ENCODE results near the gene KITLG.
"Not testable (repeated sequence)": the region's sequence is repeated elsewhere in the genome, so short reads cannot be mapped to it uniquely, and the experiment has no call there.

Gene KITLG

DNA sequence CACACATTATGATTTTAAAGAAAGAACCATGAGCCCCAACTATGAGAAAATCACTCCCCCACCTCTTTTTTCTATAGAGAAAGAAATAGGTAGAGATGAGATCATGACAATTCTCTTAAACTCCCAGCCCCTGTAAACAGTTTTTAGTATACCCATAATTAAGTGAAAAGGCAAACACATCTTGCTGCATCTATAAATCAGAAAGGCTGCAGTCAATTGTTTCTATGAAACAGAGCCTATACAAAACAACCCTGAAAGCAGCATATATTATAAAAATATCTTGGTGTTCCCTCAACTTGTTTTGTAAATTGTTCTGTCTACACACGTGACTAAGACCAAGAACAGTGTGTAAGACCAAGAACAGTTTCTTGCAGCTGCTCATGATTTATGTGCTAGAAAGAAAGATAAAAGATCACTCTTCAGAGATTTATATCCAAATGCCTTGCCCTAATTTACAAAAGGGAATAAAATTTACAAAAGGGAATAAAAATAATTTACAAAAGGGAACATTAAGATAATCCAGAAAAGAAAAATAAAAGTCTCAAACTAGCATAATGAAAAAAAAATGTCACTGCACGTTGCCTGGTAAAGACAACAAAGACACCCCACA lies 4.8 kb downstream of the KITLG start:
- no peak for DNase-seq

DNA sequence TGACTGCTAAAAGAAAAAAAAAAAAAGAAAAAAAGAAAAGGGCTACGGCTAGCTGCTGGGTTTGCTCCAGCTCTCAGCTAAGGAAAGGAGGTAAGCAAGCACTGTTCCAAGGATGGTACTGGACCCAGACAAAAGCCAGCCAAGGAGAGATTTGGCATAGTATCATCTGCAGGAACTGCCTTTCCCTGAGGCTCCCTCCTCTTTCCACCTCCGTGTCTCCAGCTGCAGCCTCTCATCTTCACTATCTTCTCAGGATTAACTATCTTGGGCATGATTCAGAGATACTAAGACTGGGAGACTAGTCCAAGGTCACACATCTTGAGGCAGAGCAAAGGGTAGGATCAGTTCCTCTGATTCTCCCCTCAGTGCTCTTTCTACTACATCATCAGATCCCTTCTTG lies 6.0 kb downstream of the KITLG start:
- peak; percentile 59 for DNase-seq

DNA sequence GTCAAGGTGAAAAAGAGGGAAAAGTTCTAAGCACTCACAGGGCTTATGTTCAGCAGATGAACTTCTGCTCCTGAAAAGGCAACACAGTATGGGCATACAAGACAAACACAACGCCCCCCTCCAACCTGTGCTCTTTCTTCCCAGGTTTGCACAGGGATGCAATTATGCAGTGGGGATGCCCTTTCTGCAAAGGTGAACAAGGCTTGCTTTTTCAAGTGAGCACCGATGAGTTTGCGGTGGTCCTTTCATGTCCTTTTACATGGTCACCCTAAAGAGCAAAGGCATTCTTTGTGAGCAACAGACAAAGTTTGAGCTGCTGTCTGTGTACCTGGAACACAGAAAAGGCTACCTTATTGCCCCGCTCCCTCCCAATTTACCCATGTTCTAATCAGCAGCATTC lies 6.7 kb downstream of the KITLG start:
- DNase-seq = no peak

DNA sequence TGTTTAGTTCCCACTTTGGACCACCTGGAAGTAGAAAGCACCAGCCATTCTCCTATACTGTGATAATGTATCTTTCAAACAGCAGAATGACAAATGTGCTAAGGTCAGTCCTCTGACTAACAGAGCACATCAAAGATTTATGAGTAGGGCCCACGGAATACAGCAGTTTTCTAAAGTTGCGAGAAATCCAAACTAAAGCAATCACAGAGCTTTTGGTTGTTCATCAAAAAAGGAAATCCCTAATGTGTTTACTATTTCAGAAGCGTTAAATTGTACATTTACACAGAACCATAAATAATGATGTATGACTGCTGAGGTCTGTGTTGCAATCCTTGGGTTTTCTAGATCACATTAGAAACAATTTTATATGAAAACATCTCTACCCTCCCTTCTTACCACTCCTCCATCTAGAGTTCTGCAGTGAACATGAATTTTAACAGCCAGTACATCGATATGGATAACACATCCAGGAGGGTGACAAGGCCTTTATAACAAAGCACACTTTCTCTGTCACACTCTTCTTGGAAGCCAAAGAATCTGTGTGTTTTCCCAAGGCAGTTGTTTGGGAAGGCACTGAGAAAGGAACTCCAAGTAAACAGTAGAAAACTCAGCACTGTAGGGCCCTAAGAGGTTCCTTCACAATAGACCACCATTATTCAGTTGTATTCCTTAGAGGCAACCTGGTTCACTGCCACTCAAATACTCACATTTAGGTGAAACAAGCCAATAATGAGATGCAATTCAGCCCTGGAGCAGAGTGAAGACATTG lies 7.3 kb downstream of the KITLG start:
- DNase-seq = no peak

DNA sequence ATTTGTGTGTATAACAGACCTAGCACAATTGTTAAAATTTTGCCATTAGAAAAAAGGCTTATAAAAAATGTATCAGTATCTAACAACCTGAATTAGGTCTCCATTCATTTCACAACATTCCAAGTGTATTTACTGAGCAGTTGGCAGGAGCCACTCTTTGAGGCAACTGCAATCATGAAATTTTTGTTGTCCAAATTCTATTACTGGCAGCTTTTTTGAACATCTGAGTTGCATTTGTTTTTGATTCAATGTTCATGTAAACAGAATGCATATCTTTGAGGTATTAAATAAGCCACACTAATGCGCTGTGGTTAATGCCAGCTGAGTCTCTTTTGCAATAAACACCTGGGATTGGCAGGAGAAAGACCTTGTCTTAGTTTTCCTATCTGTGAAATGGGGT lies 8.7 kb downstream of the KITLG start:
- no peak for DNase-seq

DNA sequence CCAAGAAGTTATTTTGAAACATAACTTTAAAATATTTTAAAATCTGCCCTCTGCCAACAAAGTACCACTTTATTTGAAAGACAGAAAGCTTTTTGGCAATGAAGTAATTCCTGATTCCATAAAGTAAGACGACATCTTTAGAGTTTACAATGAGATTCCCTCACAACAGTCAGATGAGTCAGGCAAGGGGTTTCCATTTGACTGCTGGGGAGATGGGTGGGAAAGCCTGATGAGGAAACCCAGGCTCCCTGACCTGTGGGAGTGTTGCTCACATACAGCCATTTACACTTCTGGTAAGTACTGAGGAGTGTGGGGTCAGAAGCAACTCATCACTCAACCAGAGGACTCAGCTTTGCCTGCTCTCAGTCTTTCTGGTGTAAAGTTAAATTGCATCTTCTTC lies 10.2 kb downstream of the KITLG start:
- DNase-seq = peak; percentile 64

DNA sequence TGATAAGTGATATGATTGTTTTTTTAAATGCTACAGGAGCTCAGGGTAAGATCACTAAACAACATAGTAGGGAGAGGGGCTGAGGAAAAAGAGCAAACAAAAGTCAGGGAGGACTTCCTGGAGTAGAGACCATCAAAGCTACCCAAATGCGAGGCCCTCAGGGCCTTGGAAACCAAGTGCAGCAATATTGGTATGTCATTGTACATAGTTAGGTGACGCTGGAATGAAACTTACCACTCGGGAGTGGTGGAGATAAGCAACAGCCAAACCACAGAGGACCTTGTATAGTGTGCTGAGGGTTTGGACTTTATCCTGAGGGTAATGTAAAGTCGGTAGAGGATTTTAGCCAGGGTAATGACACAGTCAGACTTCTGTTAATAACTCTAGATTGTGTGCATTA lies 13.8 kb downstream of the KITLG start:
- peak; percentile 44 for DNase-seq

DNA sequence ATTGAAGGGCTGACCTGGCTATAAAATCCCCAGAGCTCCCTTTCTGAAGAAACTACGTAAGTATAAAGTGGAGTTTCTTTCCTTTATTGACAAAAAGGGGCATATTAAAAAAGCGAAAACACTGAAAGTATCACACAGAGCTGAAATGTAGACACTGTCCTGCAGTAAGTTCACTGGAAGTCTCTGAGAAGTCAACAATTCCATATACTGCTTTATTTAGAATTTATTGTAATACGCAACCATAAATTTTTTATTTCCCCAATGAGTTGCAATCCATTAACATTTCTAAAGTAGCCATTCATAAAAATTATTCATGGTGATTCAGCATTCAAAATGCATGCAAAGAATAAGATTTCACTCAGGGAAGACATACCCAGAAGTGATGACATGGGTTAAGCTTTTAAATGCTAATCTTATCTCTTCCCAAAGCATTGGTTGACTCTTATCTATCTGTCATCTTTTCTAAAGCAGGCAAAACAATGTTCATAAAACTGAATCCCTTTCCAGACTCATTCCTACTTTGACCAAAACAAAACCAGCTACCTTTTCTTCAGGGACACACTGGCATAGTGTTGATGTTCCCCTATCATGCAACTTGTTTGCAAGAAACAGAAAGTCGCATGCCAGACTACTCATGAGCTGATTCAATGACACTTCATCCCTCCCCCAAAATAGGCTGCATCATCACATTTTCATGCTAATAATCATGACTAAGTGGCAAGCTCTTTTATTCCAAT lies 17.3 kb downstream of the KITLG start:
- peak; percentile 70 for DNase-seq

DNA sequence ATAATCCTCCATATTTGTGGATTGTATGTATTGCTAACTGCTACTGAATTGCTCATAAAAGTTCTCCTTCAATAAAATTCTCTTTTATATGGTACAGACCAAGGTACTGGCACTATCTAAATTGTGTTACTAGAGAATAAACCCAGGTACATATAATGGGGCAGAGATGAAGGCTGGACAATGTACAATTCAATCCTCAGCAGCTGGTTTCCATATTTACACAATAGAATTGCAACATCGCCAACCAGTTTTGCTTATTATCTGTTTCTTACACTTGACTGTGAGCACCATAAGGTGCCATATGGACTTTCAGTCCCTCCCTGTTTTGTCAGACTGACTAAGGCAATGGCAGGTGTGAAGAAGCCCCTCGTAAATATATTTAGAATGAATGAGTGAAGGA lies 18.1 kb downstream of the KITLG start:
- DNase-seq = no peak

DNA sequence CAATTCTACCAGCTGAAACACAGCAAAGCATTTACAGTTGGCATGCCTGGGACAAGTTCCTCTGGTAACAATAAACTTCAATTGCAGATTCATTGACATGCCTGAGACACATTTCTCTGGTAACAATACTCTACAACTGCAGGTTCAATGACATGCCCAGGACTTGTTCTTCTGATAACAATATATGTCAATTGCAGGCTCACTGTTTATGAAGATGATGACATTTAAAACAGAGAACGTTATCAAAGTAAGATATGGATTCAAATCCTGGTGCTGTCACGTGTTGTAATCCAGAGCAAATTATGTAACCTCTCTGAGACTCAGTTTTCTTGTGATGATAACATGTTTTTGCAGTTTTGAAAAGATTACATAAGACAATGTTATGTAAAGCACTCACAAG lies 20.5 kb downstream of the KITLG start:
- DNase-seq = no peak

DNA sequence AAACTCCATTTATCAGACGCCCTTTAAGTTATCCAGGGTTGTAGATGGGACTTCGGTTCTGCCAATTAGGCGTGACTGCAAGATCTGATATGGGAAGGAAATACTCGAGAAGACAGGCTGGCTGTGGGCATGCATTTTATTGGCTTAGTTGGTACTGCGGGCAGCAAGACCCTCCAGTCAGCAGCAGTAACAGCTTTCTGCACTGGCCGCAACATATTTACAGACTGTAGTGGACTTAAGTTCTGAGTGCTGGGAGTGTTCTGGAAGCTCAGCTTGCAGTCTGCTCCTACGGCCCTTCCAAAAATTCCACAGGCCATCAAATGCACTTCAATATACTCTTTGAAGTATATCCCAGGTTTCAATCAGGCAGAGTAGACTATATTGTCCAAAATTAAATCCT lies 21.1 kb downstream of the KITLG start:
- no peak for DNase-seq

DNA sequence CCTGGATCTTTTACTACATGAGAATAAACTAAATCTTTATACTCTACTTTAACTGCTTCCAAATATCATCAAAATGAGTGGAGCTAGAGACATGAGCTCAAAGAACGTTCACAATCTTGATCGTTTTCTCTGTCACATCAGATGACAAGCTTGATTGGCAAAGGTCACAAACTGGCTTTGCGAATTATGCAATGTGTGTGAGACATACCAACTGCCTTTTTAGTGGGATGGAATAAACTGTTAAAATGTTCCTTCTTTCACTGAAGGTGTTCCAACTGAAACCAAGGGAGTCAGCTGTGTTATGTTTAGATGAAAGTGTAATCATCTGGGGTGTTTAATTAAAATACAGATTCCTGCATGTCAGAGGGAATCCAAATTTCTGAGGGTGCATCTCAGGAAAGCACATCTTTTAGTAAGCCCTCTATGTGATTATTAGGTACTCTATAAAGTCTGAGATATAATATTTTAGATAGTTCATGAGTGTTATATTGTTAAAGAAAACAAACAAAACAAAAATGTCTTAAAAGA lies 21.9 kb downstream of the KITLG start:
- no peak for DNase-seq

DNA sequence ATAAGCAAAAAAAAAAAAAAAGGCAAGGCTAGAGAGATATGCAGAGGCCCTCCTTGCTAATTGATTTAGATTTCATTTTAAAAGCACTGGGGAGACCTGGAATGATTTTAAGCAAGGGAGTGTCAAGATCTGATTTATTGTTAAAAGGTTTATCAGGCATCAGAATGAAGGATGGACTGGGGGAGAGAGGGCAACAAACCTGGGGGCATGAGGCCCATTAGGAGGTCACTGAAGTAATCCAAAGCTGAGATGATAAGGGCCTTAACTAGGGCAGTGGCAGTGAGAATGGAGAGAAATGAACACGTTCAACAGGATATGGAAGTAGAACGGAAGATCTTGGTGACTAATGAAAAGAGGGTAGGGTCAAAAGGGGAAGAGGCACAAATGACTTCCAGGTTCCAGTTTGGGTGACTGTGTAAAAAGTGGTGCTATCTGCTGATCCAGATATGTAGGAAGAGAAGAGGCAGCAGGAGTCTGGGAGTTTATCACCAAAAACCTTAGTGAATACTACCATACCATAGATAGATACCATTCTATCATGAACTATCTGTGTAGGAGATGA lies 24.0 kb downstream of the KITLG start:
- DNase-seq = no peak

DNA sequence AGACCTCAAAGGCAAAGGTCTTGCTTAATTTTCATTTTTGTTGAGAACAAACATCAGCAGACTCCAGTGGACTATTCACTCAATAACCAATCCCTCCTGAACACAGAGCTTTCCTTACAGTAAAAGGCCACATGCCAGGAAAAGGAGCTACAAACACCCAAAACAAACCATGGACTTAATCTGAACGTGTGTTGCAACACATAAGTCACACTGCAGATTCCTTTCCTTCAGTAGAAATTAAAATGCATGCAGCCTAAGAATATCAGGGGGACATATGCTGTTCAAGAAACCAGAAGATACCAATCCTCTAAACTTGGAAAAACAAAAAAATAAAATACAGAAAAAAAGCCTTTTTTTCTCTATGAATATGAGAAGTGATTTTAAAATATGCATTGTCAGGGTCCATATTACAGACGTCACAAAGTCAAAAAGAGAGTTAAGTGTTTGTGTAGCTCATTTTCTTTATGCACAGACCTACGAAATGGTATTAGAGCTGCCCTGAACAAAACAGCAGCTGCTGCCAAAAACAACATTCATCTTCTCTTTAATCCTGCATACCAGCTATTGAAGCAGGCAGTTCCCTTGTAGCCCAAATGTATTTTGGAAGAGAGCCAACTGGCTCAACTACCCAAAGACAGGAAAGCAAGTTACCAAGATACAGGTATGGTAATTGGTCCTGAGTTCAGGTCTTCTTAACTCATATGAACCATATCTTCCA lies 26.2 kb downstream of the KITLG start:
- DNase-seq = peak; percentile 71

DNA sequence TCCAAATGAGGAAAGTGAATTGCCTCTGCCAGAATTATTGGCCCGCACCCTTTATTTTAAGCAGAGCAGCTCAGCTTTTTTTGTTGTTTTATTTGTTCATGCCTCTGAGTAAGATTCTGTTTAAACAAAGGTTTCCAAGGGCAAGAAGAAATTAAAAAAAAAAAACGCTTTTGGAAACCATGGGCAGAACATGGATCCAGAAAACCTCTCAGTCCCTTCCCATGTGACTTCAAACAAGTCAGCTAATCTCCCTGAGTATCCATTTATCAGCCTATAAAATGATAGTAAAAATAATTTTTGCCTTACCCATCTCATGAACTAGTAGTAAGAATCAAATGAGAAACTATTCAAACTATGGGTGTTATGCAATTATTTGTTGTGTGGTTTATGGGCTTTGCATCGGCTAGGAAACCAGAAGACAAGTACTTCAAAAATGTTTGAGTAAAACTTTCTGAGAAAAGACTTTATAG lies 27.6 kb downstream of the KITLG start:
- DNase-seq = peak; percentile 74

DNA sequence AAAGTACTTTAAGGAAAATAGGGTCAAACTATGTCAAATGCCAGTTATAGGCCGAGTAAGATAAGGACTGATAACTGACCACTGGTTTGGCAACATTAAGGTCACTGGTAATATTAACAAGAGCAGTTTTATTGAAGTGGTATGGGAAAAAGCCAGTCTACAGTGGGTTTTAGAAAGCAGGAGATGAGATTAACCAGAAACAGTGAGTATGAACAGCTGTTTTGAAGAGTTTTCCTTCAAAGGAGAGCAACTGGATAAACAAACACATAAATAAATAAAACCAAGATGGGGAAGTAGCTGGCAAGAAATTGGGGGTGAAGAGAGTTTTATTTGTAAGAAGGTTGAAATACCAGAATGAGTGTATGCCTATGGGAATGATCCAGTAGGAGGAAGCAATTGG lies 30.3 kb downstream of the KITLG start:
- no peak for DNase-seq

DNA sequence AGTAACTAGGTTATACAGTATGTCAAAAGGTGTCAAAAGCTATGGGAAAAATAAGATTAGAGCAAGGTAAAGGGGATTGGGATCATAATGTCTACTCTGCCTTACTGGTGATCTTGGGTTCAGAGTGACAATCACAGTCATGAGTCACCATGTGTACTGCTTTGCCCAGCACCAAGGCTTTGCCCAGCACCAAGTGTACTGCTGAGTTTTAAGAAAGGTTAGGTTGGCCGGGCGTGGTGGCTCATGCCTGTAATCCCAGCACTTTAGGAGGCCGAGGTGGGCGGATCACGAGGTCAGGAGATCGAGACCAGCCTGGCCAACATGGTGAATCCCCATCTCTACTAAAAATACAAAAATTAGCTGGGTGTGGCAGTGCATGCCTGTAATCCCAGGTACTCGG lies 32.3 kb downstream of the KITLG start:
- not testable (repeated sequence) for DNase-seq

DNA sequence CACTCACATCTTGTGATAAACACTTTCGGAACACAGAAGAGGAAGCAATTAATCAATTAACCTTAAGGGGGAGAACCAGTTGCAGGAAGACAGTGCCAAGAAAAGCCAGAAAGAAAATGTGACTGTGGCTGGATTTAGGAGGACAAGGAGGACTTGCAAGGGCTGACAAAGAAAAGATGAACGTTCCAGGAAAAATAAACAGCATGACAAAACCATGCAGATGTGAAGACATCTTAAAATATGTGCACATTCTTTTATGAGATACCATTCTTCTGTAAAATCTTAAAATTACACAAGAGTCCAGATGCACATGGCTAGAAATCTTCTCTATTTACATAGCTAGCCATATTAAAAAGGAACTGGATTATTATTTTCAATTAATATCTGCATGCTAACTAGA lies 33.4 kb downstream of the KITLG start:
- DNase-seq = peak; percentile 64

DNA sequence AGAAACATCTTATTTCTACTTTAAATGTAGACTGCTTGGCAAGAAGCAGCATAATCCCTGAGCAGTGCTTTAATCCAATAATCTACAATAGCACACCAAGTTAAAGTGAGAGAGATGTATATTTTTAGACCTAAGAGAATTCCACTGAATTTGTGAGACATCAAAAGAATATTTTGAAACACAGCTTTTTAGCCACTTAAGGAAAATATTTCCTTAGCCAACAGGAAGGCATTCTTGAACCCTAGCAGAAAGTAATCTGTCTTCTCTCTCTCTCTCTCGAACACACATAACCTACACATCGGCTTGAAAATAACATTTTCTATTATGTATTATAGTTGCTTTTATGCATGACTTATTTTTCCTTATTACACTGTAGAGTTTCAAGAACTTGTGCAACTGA lies 34.0 kb downstream of the KITLG start:
- no peak for DNase-seq

DNA sequence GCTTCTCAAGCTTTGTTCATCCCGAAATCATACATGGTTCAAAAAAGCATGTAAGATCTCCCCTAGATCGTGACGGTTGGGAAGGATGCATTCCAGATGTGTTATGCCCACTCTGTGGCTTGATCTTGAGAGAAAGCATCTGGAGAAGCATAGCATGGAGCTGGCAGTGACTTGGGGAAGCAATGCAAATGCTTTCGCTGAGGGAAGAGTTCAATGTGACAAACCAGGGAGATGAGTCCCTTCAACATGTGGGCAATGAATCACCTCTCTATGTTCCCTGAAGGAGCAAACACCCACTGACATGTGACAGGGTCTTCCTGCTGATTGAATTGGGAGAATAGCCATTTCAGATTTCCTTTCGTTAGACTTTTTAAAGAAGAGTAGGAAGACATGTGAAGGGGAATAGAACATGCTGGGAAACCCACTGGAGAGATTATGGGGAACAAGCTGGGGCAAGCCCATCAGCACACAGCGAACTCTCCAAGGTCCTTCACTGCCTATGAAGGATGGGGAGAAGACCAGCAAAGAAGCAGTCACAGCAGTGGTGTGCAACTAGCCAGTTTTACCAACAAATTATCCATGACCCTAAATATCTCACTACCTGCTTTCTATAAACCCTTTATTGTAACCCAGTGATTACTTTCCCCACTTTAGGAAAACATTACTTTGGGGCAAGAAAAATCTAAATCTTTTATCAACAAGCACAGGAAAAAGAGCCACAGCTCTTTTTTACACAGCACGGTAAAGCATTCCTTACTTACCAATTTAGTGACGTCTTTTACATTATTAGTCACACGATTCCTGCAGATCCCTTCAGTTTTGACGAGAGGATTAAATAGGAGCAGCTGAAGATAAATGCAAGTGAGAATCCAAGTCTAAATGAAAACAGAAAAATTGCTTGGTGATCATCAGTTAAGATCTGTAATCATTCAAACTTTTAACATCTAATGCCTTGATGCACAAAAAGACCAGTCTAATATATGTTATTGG lies 35.0 kb downstream of the KITLG start:
- peak; percentile 49 for DNase-seq

DNA sequence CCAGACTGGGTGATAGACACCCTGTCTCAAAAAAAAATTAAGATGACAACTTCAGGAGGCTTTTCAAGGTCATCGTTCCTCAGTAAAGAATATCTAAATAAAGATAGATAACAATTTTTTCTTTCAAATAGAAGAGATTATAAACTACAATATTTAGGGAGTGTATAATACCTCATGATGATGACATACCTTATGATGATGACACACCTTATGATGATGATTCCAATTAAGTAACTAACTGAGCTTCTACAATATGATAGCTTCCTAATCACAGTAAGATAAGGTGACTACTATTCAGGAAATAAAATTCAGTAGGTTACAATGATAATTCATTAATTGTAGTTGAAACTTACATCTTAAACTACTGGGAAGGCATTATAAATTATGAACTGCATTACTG lies 40.4 kb downstream of the KITLG start:
- DNase-seq = no peak

DNA sequence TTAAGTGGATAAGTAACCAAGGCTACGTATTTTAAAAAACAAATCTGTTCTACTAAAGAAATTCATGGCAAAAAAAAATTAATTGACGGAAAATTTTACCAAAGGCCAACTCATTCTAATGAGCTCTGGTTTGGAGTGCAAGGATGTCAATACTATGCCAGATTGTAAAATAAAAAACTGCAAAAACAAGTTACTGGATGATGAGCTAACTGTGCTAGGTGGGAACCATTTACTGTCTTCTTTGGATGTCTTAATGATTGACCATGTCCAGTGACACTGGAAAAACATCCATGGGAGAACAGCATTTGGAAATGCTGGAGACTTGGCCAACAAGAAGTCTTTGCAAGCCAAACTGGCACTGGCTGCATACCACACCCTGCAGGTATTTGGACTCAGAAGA lies 41.6 kb downstream of the KITLG start:
- DNase-seq = no peak
